ENCODE measurements around the gene LEO1.
A peak's percentile ranks its signal among the peaks of the same experiment; 100 is the strongest.

The LEO1 gene

DNA sequence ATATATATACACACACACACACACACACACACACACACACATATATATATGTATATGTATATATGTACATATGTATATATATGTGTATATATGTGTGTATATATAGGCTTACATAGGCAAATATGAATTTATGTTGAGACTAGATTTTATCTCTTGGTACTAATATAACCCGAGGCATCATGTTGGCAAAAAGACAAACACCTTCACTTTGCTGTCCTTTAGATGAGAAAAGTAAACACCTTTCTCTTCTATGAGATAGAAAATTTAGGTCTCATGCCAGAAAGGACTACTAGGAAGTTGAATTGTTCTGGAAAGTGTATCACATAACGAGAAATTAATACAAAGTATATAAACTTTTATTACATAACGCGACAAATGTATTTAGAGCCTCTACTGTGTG is 19.6 kb upstream of the LEO1 start:
- DNase-seq (ENCODE audit: insufficient read length) (no peak), FAIRE-seq (no peak)
- TF ChIP-seq POLR2A (IDR thresholded peaks at IDR 0.05; ENCODE audit: low read depth, low read length) (no peak), POLR2AphosphoS5 (IDR thresholded peaks at IDR 0.05; ENCODE audit: low read depth, low read length) (no peak), TAF1 (IDR thresholded peaks at IDR 0.05; ENCODE audit: borderline replicate concordance, low read depth, low read length) (no peak)

DNA sequence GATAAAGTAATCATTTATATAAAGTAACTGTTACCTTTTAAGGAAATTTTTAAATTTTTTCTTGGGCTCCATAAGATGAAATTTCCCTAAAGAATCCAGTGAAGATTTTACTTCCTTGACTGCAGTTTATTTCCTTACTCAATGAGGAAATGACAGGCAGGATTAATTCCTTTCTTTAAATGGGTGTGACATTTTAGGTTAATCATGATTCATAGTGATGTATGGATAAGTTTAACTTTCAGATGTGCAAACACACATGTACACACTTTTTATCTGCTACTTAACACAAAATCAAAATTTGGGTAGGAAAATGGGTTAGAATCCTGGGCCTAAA is 11.2 kb upstream of the LEO1 start:
- TF ChIP-seq POLR2AphosphoS5 (IDR thresholded peaks at IDR 0.05; ENCODE audit: low read depth, low read length) (no peak), POLR2A (IDR thresholded peaks at IDR 0.05; ENCODE audit: low read depth, low read length) (no peak), TAF1 (IDR thresholded peaks at IDR 0.05; ENCODE audit: borderline replicate concordance, low read depth, low read length) (no peak)
- DNase-seq (ENCODE audit: insufficient read length), result no peak
- no peak for FAIRE-seq

DNA sequence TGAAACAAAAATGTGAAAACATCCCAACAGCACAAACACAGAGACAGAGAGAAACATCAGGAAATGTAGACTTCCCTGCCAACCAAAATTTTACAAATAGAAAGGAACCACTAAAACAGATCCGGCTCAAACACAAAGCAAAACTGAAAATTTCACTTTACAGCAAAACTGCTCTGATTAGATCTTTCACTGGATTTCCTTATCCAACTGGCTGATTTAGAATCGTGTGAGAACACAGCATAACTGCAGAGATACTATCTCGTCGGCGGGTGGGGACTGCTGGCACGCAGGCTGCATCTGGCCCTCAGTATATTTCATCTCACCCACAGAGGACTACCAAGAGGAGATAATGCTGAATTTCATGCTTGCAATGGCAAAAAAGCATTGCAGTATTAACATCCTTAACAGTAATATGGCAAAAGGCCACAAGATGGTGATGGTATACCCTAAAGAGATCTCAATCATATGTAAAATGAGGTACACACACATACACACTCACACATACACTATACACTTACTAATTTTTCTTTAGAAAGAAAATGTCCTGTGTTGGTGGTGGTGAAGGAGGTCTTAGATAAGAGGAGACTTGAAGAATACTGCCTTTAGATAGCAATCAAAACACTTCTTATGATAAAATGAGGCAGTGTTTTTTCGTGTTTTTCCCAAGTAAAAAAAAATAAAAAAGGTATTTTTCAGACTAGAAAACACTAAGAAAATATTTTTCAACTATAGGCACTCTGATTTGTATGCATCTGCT is 10.6 kb upstream of the LEO1 start:
- FAIRE-seq, result peak; percentile 95
- peak; percentile 43 for DNase-seq (ENCODE audit: insufficient read length)
- TF ChIP-seq POLR2AphosphoS5 (IDR thresholded peaks at IDR 0.05; ENCODE audit: low read depth, low read length) (no peak), TAF1 (IDR thresholded peaks at IDR 0.05; ENCODE audit: borderline replicate concordance, low read depth, low read length) (no peak), POLR2A (IDR thresholded peaks at IDR 0.05; ENCODE audit: low read depth, low read length) (peak; percentile 46; the same call in 1 of the 2 replicates)

DNA sequence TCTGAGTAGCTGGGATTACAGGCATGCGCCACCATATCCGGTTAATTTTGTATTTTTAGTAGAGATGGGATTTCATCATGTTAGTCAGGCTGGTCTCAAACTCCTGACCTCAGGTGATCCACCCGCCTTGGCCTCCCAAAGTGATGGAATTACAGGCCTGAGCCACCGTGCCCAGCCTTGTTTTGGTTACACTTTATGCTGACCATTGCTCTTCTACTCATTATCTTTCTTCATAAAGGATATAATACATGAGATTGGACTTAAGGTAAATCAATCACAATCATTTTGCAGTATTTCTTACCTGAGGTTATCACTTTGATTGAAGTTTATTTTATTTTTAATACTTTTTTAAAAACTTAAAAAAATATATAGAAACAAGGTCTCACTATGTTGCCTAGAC is 2.2 kb upstream of the LEO1 start:
- no peak for FAIRE-seq
- TF ChIP-seq POLR2AphosphoS5 (IDR thresholded peaks at IDR 0.05; ENCODE audit: low read depth, low read length) (no peak), TAF1 (IDR thresholded peaks at IDR 0.05; ENCODE audit: borderline replicate concordance, low read depth, low read length) (no peak), POLR2A (IDR thresholded peaks at IDR 0.05; ENCODE audit: low read depth, low read length) (no peak)

DNA sequence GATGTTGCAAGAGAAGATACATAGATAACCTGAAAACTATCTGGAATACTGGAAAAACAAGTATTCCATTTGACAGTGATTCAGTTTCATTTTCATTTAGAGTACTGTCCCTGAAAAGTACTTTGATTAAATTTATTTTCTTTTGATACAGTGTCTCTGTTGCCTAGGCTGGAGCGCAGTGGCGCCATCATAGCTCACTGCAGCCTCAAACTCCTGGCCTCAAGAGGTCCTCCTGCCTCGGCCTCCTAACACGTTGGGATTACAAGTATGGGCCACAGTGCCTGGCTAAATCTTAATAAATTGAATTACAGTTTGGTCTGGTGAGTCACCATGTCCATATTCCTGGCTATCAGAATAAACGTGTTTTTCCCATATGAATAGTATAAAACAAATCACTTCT is 1.6 kb upstream of the LEO1 start:
- FAIRE-seq, result no peak

More for the DNA sequence above, 2.2 kb upstream of the LEO1 start:
- DNase-seq (ENCODE audit: insufficient read length), result no peak

DNA sequence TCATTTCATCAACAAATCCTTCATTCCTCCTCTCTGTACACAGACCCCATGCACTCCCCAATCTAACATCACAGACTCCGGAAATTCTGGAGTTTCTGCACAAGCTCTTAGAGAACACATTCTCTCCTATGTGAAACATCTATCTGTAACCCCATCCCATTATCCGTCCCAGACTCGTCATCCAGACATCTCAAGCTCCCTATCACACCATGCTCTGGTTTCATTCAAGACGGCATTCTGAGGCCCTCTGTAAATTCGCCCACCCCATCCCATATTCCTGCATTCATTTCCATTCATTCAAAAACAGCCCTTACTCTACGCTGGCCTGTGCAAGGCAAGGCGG is 575 bp downstream of the LEO1 start:
- TF ChIP-seq TAF1 (IDR thresholded peaks at IDR 0.05; ENCODE audit: borderline replicate concordance, low read depth, low read length) (no peak), POLR2A (IDR thresholded peaks at IDR 0.05; ENCODE audit: low read depth, low read length) (no peak), POLR2AphosphoS5 (IDR thresholded peaks at IDR 0.05; ENCODE audit: low read depth, low read length) (no peak)
- DNase-seq (ENCODE audit: insufficient read length), result no peak
- peak; percentile 24 for FAIRE-seq

More for the DNA sequence above, 1.6 kb upstream of the LEO1 start:
- TF ChIP-seq TAF1 (IDR thresholded peaks at IDR 0.05; ENCODE audit: borderline replicate concordance, low read depth, low read length), result no peak
- TF ChIP-seq POLR2AphosphoS5 (IDR thresholded peaks at IDR 0.05; ENCODE audit: low read depth, low read length), result no peak
- TF ChIP-seq POLR2A (IDR thresholded peaks at IDR 0.05; ENCODE audit: low read depth, low read length), result no peak
- no peak for DNase-seq (ENCODE audit: insufficient read length)

DNA sequence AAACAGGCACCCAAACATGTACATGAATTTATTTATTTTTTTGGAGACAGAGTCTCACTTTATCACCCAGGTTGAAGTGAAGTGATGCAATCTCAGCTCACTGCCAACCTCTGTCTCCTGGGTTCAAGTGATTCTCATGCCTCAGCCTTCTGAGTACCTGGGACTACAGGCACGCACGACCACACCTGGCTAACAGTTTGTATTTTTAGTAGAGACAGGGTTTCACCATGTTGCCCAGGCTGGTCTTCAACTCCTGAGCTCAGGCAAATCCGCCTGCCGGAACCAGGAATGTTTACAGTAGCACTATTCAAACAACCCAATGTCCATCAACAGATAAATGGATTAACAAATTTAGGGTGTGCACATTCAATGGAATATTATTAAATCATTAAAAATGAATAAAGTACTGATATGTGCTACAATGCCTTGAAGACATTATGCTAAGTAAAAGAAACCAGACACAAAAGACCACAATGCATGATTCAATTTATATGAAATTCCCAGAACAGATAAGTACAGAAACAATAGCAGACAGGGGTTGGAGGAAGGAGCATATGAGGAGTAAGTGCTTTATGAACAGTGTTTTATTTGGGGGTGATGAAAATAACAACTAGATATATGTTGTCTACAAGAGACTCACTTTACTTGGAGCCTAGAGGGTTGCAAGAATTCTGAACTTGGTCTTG is 1.3 kb downstream of the LEO1 start:
- TF ChIP-seq TAF1 (IDR thresholded peaks at IDR 0.05; ENCODE audit: borderline replicate concordance, low read depth, low read length), result no peak
- TF ChIP-seq POLR2AphosphoS5 (IDR thresholded peaks at IDR 0.05; ENCODE audit: low read depth, low read length), result no peak
- no peak for TF ChIP-seq POLR2A (IDR thresholded peaks at IDR 0.05; ENCODE audit: low read depth, low read length)
- DNase-seq (ENCODE audit: insufficient read length) (no peak), FAIRE-seq (no peak)

DNA sequence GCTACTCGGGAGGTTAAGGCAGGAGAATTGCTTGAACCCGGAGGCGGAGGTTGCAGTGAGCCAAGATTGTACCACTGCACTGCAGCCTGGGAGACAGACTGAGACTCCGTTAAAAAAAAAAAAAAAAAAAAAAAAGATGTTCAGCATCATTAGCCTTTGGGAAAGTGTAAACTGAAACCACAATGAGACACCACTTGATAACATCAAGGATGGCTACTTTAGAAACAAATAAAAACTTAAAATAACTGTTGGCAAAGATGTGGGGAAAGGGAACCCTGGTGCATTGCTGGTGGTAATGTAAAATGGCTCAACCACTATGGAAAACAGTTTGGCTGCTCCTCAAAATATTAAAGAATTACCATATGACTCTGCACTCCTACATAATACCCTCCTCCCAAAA is 1.9 kb downstream of the LEO1 start:
- DNase-seq (ENCODE audit: insufficient read length), result no peak
- TF ChIP-seq POLR2AphosphoS5 (IDR thresholded peaks at IDR 0.05; ENCODE audit: low read depth, low read length) (no peak), TAF1 (IDR thresholded peaks at IDR 0.05; ENCODE audit: borderline replicate concordance, low read depth, low read length) (no peak), POLR2A (IDR thresholded peaks at IDR 0.05; ENCODE audit: low read depth, low read length) (no peak)

DNA sequence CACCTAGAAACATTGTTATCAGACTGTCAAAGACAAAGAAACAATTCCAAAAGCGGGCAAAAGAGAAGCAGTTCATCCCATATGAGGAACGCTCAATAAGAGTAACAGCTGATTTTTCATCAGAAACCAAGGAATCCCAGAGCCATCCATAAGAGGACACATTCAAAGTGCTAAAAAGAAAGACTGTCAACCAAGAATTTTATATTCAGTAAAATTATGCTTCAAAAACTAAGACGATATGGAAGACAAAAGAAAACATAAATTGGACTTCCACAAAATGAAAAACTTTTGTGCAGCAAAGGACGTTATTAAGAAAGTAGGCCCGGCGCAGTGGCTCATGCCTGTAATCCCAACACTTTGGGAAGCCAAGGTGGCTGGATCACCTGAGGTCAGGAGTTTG is 4.0 kb downstream of the LEO1 start:
- DNase-seq (ENCODE audit: insufficient read length) (no peak), FAIRE-seq (no peak)
- no peak for TF ChIP-seq POLR2AphosphoS5 (IDR thresholded peaks at IDR 0.05; ENCODE audit: low read depth, low read length)
- no peak for TF ChIP-seq TAF1 (IDR thresholded peaks at IDR 0.05; ENCODE audit: borderline replicate concordance, low read depth, low read length)
- no peak for TF ChIP-seq POLR2A (IDR thresholded peaks at IDR 0.05; ENCODE audit: low read depth, low read length)

More for the DNA sequence above, 1.9 kb downstream of the LEO1 start:
- FAIRE-seq, result no peak

DNA sequence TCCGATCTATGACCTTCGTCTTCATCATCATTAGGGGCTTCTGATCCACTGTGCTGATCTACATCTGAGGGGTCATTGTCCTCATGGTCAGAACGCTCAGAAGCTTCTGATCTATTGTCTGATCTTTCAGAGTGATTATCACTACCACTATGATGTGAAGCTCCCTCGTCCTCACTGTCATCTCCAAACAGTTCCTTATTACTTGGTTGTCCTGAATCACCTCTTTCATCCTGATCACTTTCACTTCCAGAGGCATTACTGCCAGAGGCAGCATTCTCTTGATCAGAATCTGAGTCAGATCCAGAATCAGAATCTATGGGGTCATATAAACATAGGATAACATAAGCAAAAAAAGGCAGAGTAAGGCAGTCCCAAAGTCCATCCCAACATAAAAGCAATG is 5.4 kb downstream of the LEO1 start:
- DNase-seq (ENCODE audit: insufficient read length), result no peak
- no peak for FAIRE-seq
- no peak for TF ChIP-seq TAF1 (IDR thresholded peaks at IDR 0.05; ENCODE audit: borderline replicate concordance, low read depth, low read length)
- no peak for TF ChIP-seq POLR2A (IDR thresholded peaks at IDR 0.05; ENCODE audit: low read depth, low read length)
- TF ChIP-seq POLR2AphosphoS5 (IDR thresholded peaks at IDR 0.05; ENCODE audit: low read depth, low read length), result no peak

DNA sequence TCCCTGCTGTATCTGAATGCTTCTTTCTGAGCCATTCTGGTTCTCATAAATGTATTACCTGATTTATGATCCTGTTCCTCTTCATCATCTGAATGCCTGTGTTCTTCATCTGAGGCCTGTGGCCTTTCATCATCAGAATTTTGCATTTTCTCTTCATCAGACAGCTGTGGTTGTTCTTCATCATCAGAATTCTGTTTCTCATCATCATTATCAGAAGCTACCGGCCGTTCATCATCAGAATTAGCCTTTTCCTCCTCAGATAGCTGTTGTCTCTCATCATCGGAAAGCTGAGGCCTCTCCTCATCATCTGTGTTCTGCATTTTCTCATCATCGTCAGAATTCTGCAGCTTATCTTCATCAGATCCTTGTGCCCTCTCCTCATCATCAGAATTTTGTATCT is 5.9 kb downstream of the LEO1 start:
- FAIRE-seq, result no peak
- DNase-seq (ENCODE audit: insufficient read length), result no peak
- TF ChIP-seq TAF1 (IDR thresholded peaks at IDR 0.05; ENCODE audit: borderline replicate concordance, low read depth, low read length), result no peak
- no peak for TF ChIP-seq POLR2A (IDR thresholded peaks at IDR 0.05; ENCODE audit: low read depth, low read length)
- TF ChIP-seq POLR2AphosphoS5 (IDR thresholded peaks at IDR 0.05; ENCODE audit: low read depth, low read length), result no peak

DNA sequence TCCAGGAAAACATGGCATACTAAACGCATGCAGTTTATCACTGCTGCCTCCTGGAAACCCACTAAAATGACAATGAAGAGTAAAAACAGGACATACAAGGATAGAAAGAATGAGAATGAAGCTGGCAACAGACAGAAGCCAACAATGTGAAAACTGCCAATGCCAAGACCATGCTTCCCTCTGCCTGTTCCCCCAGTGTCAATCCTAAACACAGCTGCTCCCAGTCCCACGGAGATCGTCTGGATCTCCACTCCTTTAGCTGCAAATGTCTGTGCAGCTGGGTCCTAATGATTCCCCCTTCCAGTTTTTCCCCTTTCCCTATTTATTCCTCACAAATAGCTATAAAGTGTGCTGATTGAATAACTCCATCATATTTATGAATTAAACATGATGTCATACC is 16.1 kb downstream of the LEO1 start:
- FAIRE-seq (no peak), DNase-seq (ENCODE audit: insufficient read length) (no peak)
- no peak for TF ChIP-seq TAF1 (IDR thresholded peaks at IDR 0.05; ENCODE audit: borderline replicate concordance, low read depth, low read length)
- TF ChIP-seq POLR2AphosphoS5 (IDR thresholded peaks at IDR 0.05; ENCODE audit: low read depth, low read length), result no peak
- TF ChIP-seq POLR2A (IDR thresholded peaks at IDR 0.05; ENCODE audit: low read depth, low read length), result no peak

All from GM12892 (cell line).